Endodermal cell (in vitro differentiated cells): ENCODE results near the gene ZFP64. TPM values are rescaled to one million over a fixed set of nuclear protein-coding genes. Genes with fewer than 3 reads are reported as not detected.
"Not testable (repeated sequence)": the region's sequence is repeated elsewhere in the genome, so short reads cannot be mapped to it uniquely, and the experiment has no call there.

Experiments used
- DNase-seq: peaks from one replicate; pipeline ENCODE4 v3.0.0-alpha.2; 2017
- H3K27ac ChIP-seq: 2 replicates; pipeline ENCODE4 v1.5.1; 2013; ENCODE audit warnings: mild to moderate bottlenecking, low read depth, low read length, moderate library complexity
- H3K27me3 ChIP-seq: 2 replicates; pipeline ENCODE4 v1.6.1; 2013; ENCODE audit warnings: mild to moderate bottlenecking, low read length, moderate library complexity; ENCODE audit not compliant: insufficient read depth, control insufficient read depth, poor library complexity, severe bottlenecking
- H3K36me3 ChIP-seq: 2 replicates; pipeline ENCODE4 v1.7.0; 2013; ENCODE audit warnings: mild to moderate bottlenecking, low read length, moderate library complexity; ENCODE audit not compliant: control insufficient read depth, insufficient read depth
- H3K4me1 ChIP-seq: one replicate; pipeline ENCODE4 v1.7.0; 2013; ENCODE audit warnings: low read length; ENCODE audit not compliant: control insufficient read depth, insufficient read depth
- H3K4me3 ChIP-seq: 2 replicates; pipeline ENCODE4 v1.5.1; 2013; ENCODE audit warnings: mild to moderate bottlenecking, low read length, moderate library complexity
- H3K9ac ChIP-seq: 2 replicates; pipeline ENCODE4 v1.6.1; 2013; ENCODE audit warnings: mild to moderate bottlenecking, low read length, moderate library complexity; ENCODE audit not compliant: poor library complexity, severe bottlenecking; ENCODE audit errors: extremely low read depth
- H3K9me3 ChIP-seq: 2 replicates; pipeline ENCODE4 v1.6.1; 2013; ENCODE audit warnings: mild to moderate bottlenecking, low read length, moderate library complexity; ENCODE audit not compliant: control insufficient read depth
- H3K27ac Mint-ChIP-seq: 2 replicates; pipeline ENCODE4 v1.8.0; 2020; ENCODE audit warnings: mixed read lengths
- H3K27me3 Mint-ChIP-seq: 2 replicates; pipeline ENCODE4 v1.8.0; 2021; ENCODE audit warnings: mild to moderate bottlenecking, mixed read lengths; ENCODE audit not compliant: insufficient read depth
- H3K36me3 Mint-ChIP-seq: 2 replicates; pipeline ENCODE4 v1.8.0; 2020; ENCODE audit warnings: low read depth, mixed read lengths
- H3K4me1 Mint-ChIP-seq: 2 replicates; pipeline ENCODE4 v1.8.0; 2020; ENCODE audit warnings: mixed read lengths
- H3K4me3 Mint-ChIP-seq: 2 replicates; pipeline ENCODE4 v1.8.0; 2020; ENCODE audit warnings: mild to moderate bottlenecking, moderate library complexity, mixed read lengths
- H3K9me3 Mint-ChIP-seq: 2 replicates; pipeline ENCODE4 v1.8.0; 2020; ENCODE audit warnings: mild to moderate bottlenecking, mixed read lengths
- CTCF ChIP-seq: fragments of 200-600 bp; sonication (generic); conservative IDR thresholded peaks from 2 replicates; pipeline ENCODE4 v1.5.0; 2021; ENCODE audit warnings: antibody characterized with exemption, mild to moderate bottlenecking
- WGBS, 2 experiments: methylation state at CpG; one replicate each; pipeline versions ENCODE4 v1.1.5 to v1.1.7; 2013; ENCODE audit warnings: missing lambda C conversion rate in 2 of 2, mixed read lengths in 1 of 2; ENCODE audit not compliant: insufficient coverage in 1 of 2, insufficient read length in 1 of 2; 5-methylcytosine and 5-hydroxymethylcytosine counted together
- total RNA-seq, 2 donors: library from RNA; stranded (reverse); fragmentation: NEBNext Ultra II Directional in 1 of 2; extraction: Animal tissue kit (Norgen Biotek cat#: 25700) in 1 of 2; gene quantifications; 2 replicates in 1 of 2; 3 replicates in 1 of 2; pipeline ENCODE4 v1.2.1, GENCODE V29; 2021

Gene ZFP64
- total RNA-seq, 2 donors from 2014 or later, result 24.4 to 32.6 TPM

GRCh38 chr20:52224920-52225319, 33.3 kb upstream of the ZFP64 start:
- Mint-ChIP-seq H3K36me3 (no peaks in the 10 kb centered on the region), H3K4me3 (no peak overlapping the region), H3K27me3 (no peaks in the 10 kb centered on the region), H3K9me3 (peaks cover 21% of the 10 kb centered on the region), H3K27ac (no peak overlapping the region), H3K4me1 (no peaks in the 10 kb centered on the region)
- Histone ChIP-seq H3K27ac (no peak overlapping the region), H3K9me3 (peaks cover 17% of the 10 kb centered on the region), H3K4me3 (no peak overlapping the region), H3K9ac (no peak overlapping the region), H3K4me1 (no peaks in the 10 kb centered on the region), H3K36me3 (no peaks in the 10 kb centered on the region), H3K27me3 (no peaks in the 10 kb centered on the region)
- DNase-seq, result no peak
- 83 to 100% methylated on average over 1 to 3 of the region's 3 CpGs for WGBS, 2 experiments
- TF ChIP-seq CTCF, result no peak

GRCh38 chr20:52221362-52221761, 29.8 kb upstream of the ZFP64 start:
- WGBS, 2 experiments, result 91 to 96% methylated on average over 4 of the region's 4 CpGs
- not testable (repeated sequence) for H3K4me1 ChIP-seq, H3K27ac Mint-ChIP-seq, H3K9ac ChIP-seq, H3K27me3 ChIP-seq, H3K27me3 Mint-ChIP-seq, H3K36me3 ChIP-seq, H3K4me3 Mint-ChIP-seq, DNase-seq, H3K27ac ChIP-seq, H3K36me3 Mint-ChIP-seq, H3K4me3 ChIP-seq, H3K4me1 Mint-ChIP-seq
- peaks cover 30% of the 10 kb centered on the region for H3K9me3 Mint-ChIP-seq
- peaks cover 22% of the 10 kb centered on the region for H3K9me3 ChIP-seq

- H3K9me3 ChIP-seq, result peaks cover 22% of the 10 kb centered on the region
- H3K27me3 ChIP-seq, H3K4me1 ChIP-seq, H3K27ac ChIP-seq, H3K4me1 Mint-ChIP-seq, H3K27me3 Mint-ChIP-seq, H3K4me3 ChIP-seq, H3K9ac ChIP-seq, H3K36me3 ChIP-seq, H3K27ac Mint-ChIP-seq, DNase-seq, H3K4me3 Mint-ChIP-seq, H3K36me3 Mint-ChIP-seq: not testable (repeated sequence)
- peaks cover 30% of the 10 kb centered on the region for H3K9me3 Mint-ChIP-seq
These were observed 29.3 kb upstream of the ZFP64 start for GRCh38 chr20:52220891-52221290.

GRCh38 chr20:52219441-52219840, 27.9 kb upstream of the ZFP64 start:
- Histone ChIP-seq H3K36me3 (no peaks in the 10 kb centered on the region), H3K27ac (no peak overlapping the region), H3K27me3 (no peaks in the 10 kb centered on the region), H3K4me1 (no peaks in the 10 kb centered on the region), H3K9me3 (peaks cover 22% of the 10 kb centered on the region), H3K9ac (no peak overlapping the region), H3K4me3 (no peak overlapping the region)
- TF ChIP-seq CTCF, result peak; percentile 52
- Mint-ChIP-seq H3K36me3 (no peaks in the 10 kb centered on the region), H3K9me3 (peaks cover 30% of the 10 kb centered on the region), H3K27me3 (peaks cover 2% of the 10 kb centered on the region), H3K4me1 (no peaks in the 10 kb centered on the region), H3K4me3 (no peak overlapping the region), H3K27ac (no peak overlapping the region)
- WGBS, 2 experiments, result 79 to 82% methylated on average over 6 to 9 of the region's 9 CpGs
- peak; percentile 47 for DNase-seq
